HG03066 (cell line): Measurements from ENCODE around the gene SYNE2.

Source experiments
- ATAC-seq: cut with Tn5 transposase; IDR thresholded peaks from one replicate; pipeline ENCODE4 v1.9.1; 2021; ENCODE audit warnings: low read depth; ENCODE audit not compliant: unreplicated experiment

The SYNE2 gene

GRCh38 chr14:64212666-64213065 is 359.9 kb downstream of the SYNE2 start:
- ATAC-seq: no peak

- ATAC-seq: no peak
Measured at GRCh38 chr14:64213086-64213485, 360.3 kb downstream of the SYNE2 start.

- no peak for ATAC-seq
Measured at GRCh38 chr14:64213853-64214570, 361.2 kb downstream of the SYNE2 start.

GRCh38 chr14:64215274-64215673 is 362.5 kb downstream of the SYNE2 start:
- ATAC-seq: no peak

- no peak for ATAC-seq
Measured at GRCh38 chr14:64215978-64216377, 363.2 kb downstream of the SYNE2 start.

- no peak for ATAC-seq
Measured at GRCh38 chr14:64217308-64217707, 364.5 kb downstream of the SYNE2 start.

GRCh38 chr14:64217834-64218233 is 365.0 kb downstream of the SYNE2 start:
- no peak for ATAC-seq

- no peak for ATAC-seq
Measured at GRCh38 chr14:64218344-64219240, 365.8 kb downstream of the SYNE2 start.

- ATAC-seq: no peak
Measured at GRCh38 chr14:64220056-64220455, 367.3 kb downstream of the SYNE2 start.

- ATAC-seq: no peak
Measured at GRCh38 chr14:64220466-64220865, 367.7 kb downstream of the SYNE2 start.

- ATAC-seq: no peak
Measured at GRCh38 chr14:64221391-64222003, 368.7 kb downstream of the SYNE2 start.

GRCh38 chr14:64225151-64225757 is 372.4 kb downstream of the SYNE2 start:
- ATAC-seq: no peak

- no peak for ATAC-seq
Measured at GRCh38 chr14:64227856-64228255, 375.1 kb downstream of the SYNE2 start.

GRCh38 chr14:64229489-64229888 is 376.7 kb downstream of the SYNE2 start:
- no peak for ATAC-seq

GRCh38 chr14:64232095-64232838 is 379.5 kb downstream of the SYNE2 start:
- ATAC-seq: peak; percentile 38

GRCh38 chr14:64232944-64233343 is 380.1 kb downstream of the SYNE2 start:
- ATAC-seq: no peak

GRCh38 chr14:64233531-64234190 is 380.9 kb downstream of the SYNE2 start:
- no peak for ATAC-seq

- no peak for ATAC-seq
Measured at GRCh38 chr14:64234877-64235651, 382.3 kb downstream of the SYNE2 start.
